ENCODE measurements around the gene BMAL1.

Gene BMAL1

DNA sequence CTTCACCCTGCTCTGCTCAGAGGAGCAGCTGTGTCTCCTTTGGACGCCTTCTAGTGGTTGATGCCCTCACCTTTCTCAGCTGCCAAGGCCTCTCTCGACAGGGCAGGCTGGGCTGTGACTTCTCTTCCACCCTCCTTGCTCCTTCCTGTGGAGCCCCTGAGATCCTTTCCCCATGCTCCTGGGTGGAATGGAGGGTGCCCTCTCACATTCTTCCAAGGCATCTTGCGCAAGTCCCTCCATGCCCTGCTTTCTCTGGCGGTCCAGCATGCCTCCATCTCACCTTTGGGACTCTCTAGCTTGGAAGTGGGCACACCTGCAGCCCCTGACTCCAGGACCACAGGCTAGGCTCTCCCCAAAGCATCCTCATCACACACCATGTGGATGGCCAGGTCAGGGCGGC lies 68.9 kb downstream of the BMAL1 start:
- DNase-seq, result no peak

GRCh38 chr11:13347901-13348300 lies 70.3 kb downstream of the BMAL1 start:
- DNase-seq, result no peak

DNA sequence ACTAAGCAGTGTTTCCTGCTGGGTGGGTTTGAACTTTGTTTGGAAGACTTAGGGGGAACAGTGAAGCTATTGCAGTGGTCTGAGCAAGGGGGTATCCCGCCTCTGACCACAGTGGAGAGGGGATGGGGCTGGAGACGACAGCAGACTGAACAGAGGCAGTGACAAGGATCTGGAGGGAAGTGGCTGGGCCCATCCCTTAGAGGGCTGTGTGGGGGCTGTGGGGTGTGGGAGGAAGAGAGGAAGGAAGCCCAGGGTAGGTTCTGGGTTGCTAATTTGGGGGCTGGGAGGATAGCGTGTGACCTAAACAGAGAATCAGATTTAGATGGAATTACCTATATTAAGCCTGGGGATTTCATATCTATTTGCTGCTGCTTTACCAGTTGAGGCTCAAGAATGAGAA lies 70.7 kb downstream of the BMAL1 start:
- no peak for DNase-seq

DNA sequence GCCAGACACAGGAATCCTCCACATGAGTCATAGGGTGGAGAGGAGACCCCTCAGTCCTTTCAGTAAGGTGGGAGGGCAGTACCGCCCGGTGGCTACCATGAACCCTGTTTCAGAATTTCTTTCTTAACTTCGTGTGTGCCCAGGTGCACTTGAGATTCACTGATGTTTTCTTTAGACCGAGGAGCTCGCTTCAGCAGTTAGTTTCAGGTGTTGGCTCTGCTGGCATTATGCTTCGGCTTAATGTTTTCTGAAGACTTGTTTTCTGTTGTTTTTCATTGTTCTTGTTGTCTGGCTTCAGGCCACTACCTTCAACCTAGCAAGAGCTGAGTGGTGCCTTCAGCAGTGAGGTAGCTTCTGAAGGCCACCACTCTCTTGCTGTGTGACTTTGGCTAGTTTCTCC lies 71.5 kb downstream of the BMAL1 start:
- no peak for DNase-seq

- DNase-seq, result no peak
Measured at GRCh38 chr11:13349581-13349980, 72.0 kb downstream of the BMAL1 start.

- no peak for DNase-seq
Measured at GRCh38 chr11:13352711-13353110, 75.1 kb downstream of the BMAL1 start.

GRCh38 chr11:13354335-13354734 lies 76.7 kb downstream of the BMAL1 start:
- DNase-seq, result no peak

DNA sequence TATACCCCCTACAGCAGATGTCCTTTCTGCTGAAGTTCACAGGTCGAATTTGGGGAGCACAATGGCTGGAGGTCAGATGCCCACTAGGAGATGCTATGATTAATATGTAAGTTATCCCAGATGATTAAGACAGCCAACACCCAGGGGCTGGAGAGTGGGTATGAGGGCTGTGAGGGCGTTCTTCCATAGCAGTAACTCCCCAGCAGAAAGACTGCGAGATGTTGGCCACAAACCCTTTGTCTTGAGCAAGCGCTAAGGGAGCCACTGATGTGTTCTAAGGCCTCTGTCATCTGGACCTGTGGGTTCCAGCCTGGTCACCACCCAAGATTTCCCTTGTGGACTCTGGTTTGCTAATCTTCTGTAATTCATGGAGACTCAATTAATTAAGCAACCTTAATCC lies 77.6 kb downstream of the BMAL1 start:
- no peak for DNase-seq

DNA sequence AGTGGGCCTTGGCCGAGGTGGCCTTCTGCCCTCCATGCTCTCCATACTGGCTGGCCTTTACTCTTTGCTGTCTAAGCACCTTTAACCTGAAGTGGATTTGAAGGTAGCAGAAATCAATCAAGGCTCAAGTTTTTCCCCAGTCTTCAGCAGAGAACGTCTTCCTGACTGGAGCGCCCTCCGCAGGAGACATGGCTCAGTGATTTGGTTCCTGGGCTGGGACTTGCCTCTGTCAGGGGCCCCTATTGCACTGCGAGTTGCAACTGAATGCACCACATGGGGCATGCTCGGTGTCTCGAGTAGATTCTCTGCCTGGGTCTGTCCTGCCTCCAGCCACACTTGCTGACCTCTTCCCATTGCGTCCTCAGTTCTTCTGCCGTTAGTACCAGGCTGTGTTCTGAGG lies 79.6 kb downstream of the BMAL1 start:
- no peak for DNase-seq

GRCh38 chr11:13358596-13359270 lies 81.1 kb downstream of the BMAL1 start:
- DNase-seq, result no peak

DNA sequence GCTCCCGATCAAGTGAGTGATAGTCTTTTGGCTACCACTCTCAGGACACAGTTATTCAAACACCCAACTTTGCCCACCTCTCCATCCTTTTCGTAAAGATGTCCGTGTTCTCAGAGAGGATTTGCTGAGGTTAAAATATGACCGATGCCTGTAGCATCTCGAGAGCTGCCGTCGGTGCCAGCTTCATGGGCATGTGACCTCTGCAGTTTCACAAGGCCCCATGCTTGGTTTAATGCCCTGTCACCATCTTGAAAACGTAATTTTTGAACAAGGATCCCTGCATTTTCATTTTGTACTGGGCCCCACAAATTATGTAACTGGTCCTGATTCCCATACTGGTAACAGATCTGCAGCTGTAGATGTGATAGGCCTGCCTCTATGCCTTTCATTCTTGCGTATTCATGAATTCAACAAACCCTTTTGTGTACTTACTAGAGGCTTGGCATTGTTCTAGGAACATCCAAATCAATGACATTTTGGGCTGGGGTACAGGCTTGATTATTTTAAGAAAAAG lies 85.1 kb downstream of the BMAL1 start:
- peak in 1 of 2 donors; percentile 56 for DNase-seq

- no peak for DNase-seq
Measured at GRCh38 chr11:13364388-13364787, 86.8 kb downstream of the BMAL1 start.

- DNase-seq, result no peak
Measured at GRCh38 chr11:13366266-13367026, 88.9 kb downstream of the BMAL1 start.

GRCh38 chr11:13367115-13367514 lies 89.5 kb downstream of the BMAL1 start:
- DNase-seq, result no peak

DNA sequence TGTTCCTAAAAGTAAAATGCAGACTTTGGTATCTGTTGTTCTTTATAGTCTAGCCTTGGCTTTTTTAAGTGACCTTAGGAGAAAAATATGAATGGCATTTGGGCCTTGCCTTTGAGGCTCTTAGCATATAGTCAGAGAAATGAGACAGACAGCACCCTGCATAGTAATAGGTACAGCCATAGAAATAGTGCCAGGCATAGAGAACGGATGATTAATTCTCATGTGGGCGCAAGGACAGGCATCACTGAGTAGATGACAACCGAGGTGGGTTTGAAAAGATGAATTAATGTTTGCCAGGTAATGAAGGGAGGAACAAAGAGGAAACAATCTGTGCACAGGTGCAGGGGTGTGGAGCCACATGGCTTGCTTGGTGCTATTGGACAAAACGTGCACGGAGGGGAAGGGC lies 90.5 kb downstream of the BMAL1 start:
- DNase-seq, result no peak

DNA sequence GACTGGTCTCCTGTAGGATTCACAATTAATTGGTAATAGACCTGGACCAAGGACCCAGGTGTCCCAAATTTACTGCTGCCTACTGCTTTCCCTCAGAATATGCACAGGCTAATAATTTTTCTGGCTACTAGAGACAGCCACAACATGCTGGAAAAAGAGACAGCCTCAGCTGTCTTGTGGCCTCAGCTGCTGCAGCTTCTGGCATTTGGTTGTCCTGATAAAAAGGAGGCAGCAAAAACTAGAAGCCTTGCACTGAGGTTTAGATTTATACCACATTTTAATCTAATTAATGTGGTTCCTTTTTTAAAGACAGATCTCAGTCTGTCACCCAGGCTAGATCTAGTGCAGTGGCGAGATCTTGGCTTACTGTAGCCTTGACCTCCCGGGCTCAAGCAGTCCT lies 95.6 kb downstream of the BMAL1 start:
- DNase-seq, result no peak

- no peak for DNase-seq
Measured at GRCh38 chr11:13375798-13376197, 98.2 kb downstream of the BMAL1 start.

GRCh38 chr11:13376402-13376801 lies 98.8 kb downstream of the BMAL1 start:
- DNase-seq, result no peak

GRCh38 chr11:13376838-13377237 lies 99.2 kb downstream of the BMAL1 start:
- DNase-seq, result no peak

DNA sequence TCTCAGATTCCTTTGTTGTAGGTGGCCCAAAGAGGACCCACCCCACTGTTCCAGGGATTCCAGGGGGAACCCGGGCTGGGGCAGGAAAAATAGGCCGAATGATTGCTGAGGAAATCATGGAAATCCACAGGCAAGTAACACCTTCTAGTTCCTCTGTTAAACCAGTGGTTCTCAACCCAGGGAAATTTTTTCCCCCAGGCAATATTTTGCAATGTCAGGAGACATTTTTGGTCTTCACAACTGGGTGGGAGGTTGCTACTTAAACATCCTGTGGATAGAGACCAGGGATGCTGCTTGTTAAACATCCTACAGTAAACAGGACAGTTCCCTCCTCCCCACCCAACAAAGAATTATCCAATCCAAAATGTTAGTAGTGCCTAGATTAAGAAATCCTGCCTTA lies 100.7 kb downstream of the BMAL1 start:
- DNase-seq, result no peak

DNA sequence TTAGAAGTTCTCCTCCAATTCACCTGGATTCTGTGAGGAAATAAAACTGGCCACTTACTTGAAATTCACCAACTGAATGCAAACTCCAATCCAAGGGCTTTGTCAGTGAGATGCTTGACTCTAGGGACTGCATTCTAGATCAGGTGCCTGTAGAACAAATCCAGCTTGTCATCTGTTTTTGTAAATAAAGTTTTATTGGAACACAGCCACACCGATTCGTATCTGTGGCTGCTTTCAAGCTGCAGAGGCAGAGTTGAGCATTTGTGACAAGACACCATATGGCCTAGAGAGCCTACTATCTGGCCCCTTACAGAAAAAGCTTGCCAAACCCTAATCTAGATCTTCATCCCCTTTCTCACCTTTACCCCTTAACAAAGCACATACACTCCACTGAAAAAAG lies 103.1 kb downstream of the BMAL1 start:
- DNase-seq, result no peak

- no peak for DNase-seq
Measured at GRCh38 chr11:13382751-13383150, 105.2 kb downstream of the BMAL1 start.

DNA sequence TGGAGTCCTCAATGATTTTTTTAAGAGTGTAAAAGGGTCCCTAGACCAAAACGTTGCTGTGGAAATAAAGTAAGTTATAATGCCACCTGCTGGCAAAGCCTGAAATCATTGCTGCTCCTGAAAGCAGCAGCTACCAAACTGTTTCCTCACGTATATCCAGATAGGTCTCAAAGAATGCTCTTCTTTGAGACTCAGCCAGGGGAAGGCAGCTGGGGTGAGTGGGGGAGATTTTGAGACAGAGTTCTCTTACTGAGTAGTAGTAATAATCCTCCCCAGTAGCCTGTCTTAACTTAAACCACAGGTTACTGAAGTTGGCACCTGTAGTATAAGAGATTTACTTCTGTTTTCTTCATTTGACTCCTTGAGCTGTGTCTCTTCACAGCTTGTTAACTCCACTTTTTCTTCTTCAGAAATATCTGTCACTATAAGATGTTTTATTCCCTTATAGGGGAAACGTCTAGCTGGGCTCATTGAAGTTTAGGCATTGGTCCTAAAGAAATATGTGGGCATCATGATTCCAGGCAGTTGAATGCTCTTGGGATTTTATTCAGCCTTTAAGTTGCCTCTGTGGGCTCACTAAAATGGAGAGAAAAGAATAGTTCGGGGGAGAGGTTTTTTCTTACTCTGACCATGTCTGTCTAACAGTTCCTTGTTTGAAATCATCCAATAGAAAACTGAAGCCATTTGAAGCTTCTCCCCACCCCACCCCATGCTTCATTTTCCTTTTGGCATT lies 107.5 kb downstream of the BMAL1 start:
- peak in 1 of 2 donors; percentile 19 for DNase-seq

DNA sequence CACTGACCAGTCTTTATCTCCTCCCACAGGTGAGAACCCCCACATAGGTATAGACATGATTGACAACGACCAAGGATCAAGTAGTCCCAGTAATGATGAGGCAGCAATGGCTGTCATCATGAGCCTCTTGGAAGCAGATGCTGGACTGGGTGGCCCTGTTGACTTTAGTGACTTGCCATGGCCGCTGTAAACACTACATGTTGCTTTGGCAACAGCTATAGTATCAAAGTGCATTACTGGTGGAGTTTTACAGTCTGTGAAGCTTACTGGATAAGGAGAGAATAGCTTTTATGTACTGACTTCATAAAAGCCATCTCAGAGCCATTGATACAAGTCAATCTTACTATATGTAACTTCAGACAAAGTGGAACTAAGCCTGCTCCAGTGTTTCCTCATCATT lies 109.0 kb downstream of the BMAL1 start:
- DNase-seq, result no peak

All from hippocampal formation (tissue), 2 donors.